SJSA1 (cell line): Measurements from ENCODE around the gene ARF1. TPM values are rescaled to one million over a fixed set of nuclear protein-coding genes. Genes with fewer than 3 reads are reported as not detected.
A peak's percentile ranks its signal among the peaks of the same experiment; 100 is the strongest.
"Not testable (repeated sequence)": the region's sequence is repeated elsewhere in the genome, so short reads cannot be mapped to it uniquely, and the experiment has no call there.

Experiments used
- DNase-seq, 2 experiments: peaks; one replicate each; pipeline ENCODE4 v3.0.0-alpha.2; 2015 to 2020; ENCODE audit warnings: low spot score in 2 of 2, low read depth in 1 of 2
- H3K27ac ChIP-seq: fragments of 250-450 bp; sonication (Bioruptor Pico); 2 replicates; pipeline ENCODE4 v1.5.1; 2020; ENCODE audit warnings: mild to moderate bottlenecking, moderate library complexity
- H3K27me3 ChIP-seq: fragments of 250-450 bp; sonication (Bioruptor Pico); replicated peaks from 2 replicates; pipeline ENCODE4 v1.5.1; 2020; ENCODE audit warnings: mild to moderate bottlenecking, moderate library complexity
- H3K36me3 ChIP-seq: fragments of 250-450 bp; sonication (Bioruptor Pico); 2 replicates; pipeline ENCODE4 v1.5.1; 2020; ENCODE audit warnings: mild to moderate bottlenecking
- H3K4me1 ChIP-seq: fragments of 250-450 bp; sonication (Bioruptor Pico); replicated peaks from 2 replicates; pipeline ENCODE4 v1.6.1; 2021; ENCODE audit warnings: mild to moderate bottlenecking
- H3K4me3 ChIP-seq: fragments of 250-450 bp; sonication (Bioruptor Pico); 2 replicates; pipeline ENCODE4 v1.5.1; 2020; ENCODE audit warnings: mild to moderate bottlenecking
- H3K9me3 ChIP-seq: fragments of 250-450 bp; sonication (Bioruptor Pico); replicated peaks from 2 replicates; pipeline ENCODE4 v1.5.1; 2020; ENCODE audit warnings: mild to moderate bottlenecking
- total RNA-seq: library from RNA; depleted of rRNA; stranded (reverse); fragments of >200 nt; shearing (Covaris generic); gene quantifications from 2 replicates; pipeline ENCODE4 v1.2.3, GENCODE V29; 2014

ARF1 gene
- total RNA-seq, 1 experiment from 2014 or later: 212 TPM

GRCh38 chr1:228110556-228110955 is 28.0 kb downstream of the ARF1 start:
- Histone ChIP-seq H3K9me3 (no peaks in the 10 kb centered on the region), H3K4me1 (peaks cover 11% of the 10 kb centered on the region), H3K27me3 (no peaks in the 10 kb centered on the region), H3K4me3 (peak overlapping the region; percentile 72; the same call in 1 of the 2 replicates), H3K36me3 (peaks cover 21% of the 10 kb centered on the region), H3K27ac (no peak overlapping the region)
- DNase-seq: no peak

GRCh38 chr1:228111315-228111714 is 28.8 kb downstream of the ARF1 start:
- Histone ChIP-seq H3K4me1 (peaks cover 11% of the 10 kb centered on the region), H3K36me3 (peaks cover 17% of the 10 kb centered on the region)
- not testable (repeated sequence) for H3K27me3 ChIP-seq, H3K4me3 ChIP-seq, H3K27ac ChIP-seq, DNase-seq, H3K9me3 ChIP-seq

GRCh38 chr1:228112167-228112566 is 29.7 kb downstream of the ARF1 start:
- no peaks in the 10 kb centered on the region for H3K27me3 ChIP-seq
- no peak for DNase-seq
- H3K4me3 ChIP-seq: no peak overlapping the region
- H3K36me3 ChIP-seq: peaks cover 9% of the 10 kb centered on the region
- no peaks in the 10 kb centered on the region for H3K9me3 ChIP-seq
- peaks cover 11% of the 10 kb centered on the region for H3K4me1 ChIP-seq
- no peak overlapping the region for H3K27ac ChIP-seq

GRCh38 chr1:228112617-228113016 is 30.1 kb downstream of the ARF1 start:
- Histone ChIP-seq H3K4me1 (peaks cover 11% of the 10 kb centered on the region), H3K4me3 (no peak overlapping the region), H3K9me3 (no peaks in the 10 kb centered on the region), H3K27me3 (no peaks in the 10 kb centered on the region), H3K27ac (no peak overlapping the region), H3K36me3 (peaks cover 4% of the 10 kb centered on the region)
- DNase-seq: no peak

- H3K9me3 ChIP-seq: no peaks in the 10 kb centered on the region
- no peaks in the 10 kb centered on the region for H3K27me3 ChIP-seq
- H3K4me1 ChIP-seq: peaks cover 4% of the 10 kb centered on the region; the same call in 1 of the 2 replicates
- H3K4me3 ChIP-seq: no peak overlapping the region
- DNase-seq: no peak
- no peaks in the 10 kb centered on the region for H3K36me3 ChIP-seq
- no peak overlapping the region for H3K27ac ChIP-seq
Observed at GRCh38 chr1:228114827-228115226, 32.3 kb downstream of the ARF1 start.

GRCh38 chr1:228117335-228117734 is 34.8 kb downstream of the ARF1 start:
- Histone ChIP-seq H3K9me3 (no peaks in the 10 kb centered on the region), H3K4me1 (no peaks in the 10 kb centered on the region), H3K4me3 (no peak overlapping the region), H3K27ac (no peak overlapping the region), H3K36me3 (no peaks in the 10 kb centered on the region), H3K27me3 (no peaks in the 10 kb centered on the region)
- no peak for DNase-seq

- Histone ChIP-seq H3K9me3 (no peaks in the 10 kb centered on the region; the same call in 1 of the 2 replicates), H3K4me3 (no peak overlapping the region), H3K36me3 (no peaks in the 10 kb centered on the region), H3K4me1 (no peaks in the 10 kb centered on the region), H3K27me3 (no peaks in the 10 kb centered on the region), H3K27ac (no peak overlapping the region)
- DNase-seq: no peak
Observed at GRCh38 chr1:228118040-228118439, 35.5 kb downstream of the ARF1 start.

GRCh38 chr1:228120351-228120750 is 37.8 kb downstream of the ARF1 start:
- H3K27ac ChIP-seq: no peak overlapping the region
- no peak overlapping the region for H3K4me3 ChIP-seq
- H3K27me3 ChIP-seq: peaks cover 2% of the 10 kb centered on the region; the same call in 1 of the 2 replicates
- DNase-seq: no peak
- no peaks in the 10 kb centered on the region; the same call in 1 of the 2 replicates for H3K9me3 ChIP-seq
- H3K4me1 ChIP-seq: no peaks in the 10 kb centered on the region
- no peaks in the 10 kb centered on the region for H3K36me3 ChIP-seq

- no peaks in the 10 kb centered on the region; the same call in 1 of the 2 replicates for H3K9me3 ChIP-seq
- DNase-seq: no peak
Observed at GRCh38 chr1:228120857-228121489, 38.5 kb downstream of the ARF1 start.

GRCh38 chr1:228122921-228123441 is 40.5 kb downstream of the ARF1 start:
- no peak overlapping the region for H3K4me3 ChIP-seq
- H3K36me3 ChIP-seq: no peaks in the 10 kb centered on the region
- H3K9me3 ChIP-seq: no peaks in the 10 kb centered on the region; the same call in 1 of the 2 replicates
- H3K4me1 ChIP-seq: no peaks in the 10 kb centered on the region
- no peak for DNase-seq
- no peak overlapping the region for H3K27ac ChIP-seq
- peaks cover 3% of the 10 kb centered on the region for H3K27me3 ChIP-seq

More at GRCh38 chr1:228120857-228121489, 38.5 kb downstream of the ARF1 start:
- Histone ChIP-seq H3K36me3 (no peaks in the 10 kb centered on the region), H3K27me3 (peaks cover 3% of the 10 kb centered on the region; the same call in 1 of the 2 replicates), H3K4me3 (no peak overlapping the region), H3K27ac (no peak overlapping the region), H3K4me1 (no peaks in the 10 kb centered on the region)

- DNase-seq: no peak
- Histone ChIP-seq H3K4me3 (no peak overlapping the region), H3K27ac (no peak overlapping the region), H3K27me3 (peaks cover 3% of the 10 kb centered on the region), H3K36me3 (no peaks in the 10 kb centered on the region), H3K9me3 (no peaks in the 10 kb centered on the region; the same call in 1 of the 2 replicates), H3K4me1 (no peaks in the 10 kb centered on the region)
Observed at GRCh38 chr1:228123505-228123904, 41.0 kb downstream of the ARF1 start.

- peaks cover 3% of the 10 kb centered on the region for H3K27me3 ChIP-seq
- no peaks in the 10 kb centered on the region for H3K4me1 ChIP-seq
- no peaks in the 10 kb centered on the region; the same call in 1 of the 2 replicates for H3K9me3 ChIP-seq
- H3K36me3 ChIP-seq: no peaks in the 10 kb centered on the region
- no peak overlapping the region for H3K4me3 ChIP-seq
- H3K27ac ChIP-seq: no peak overlapping the region
- no peak for DNase-seq
Observed at GRCh38 chr1:228125185-228125584, 42.7 kb downstream of the ARF1 start.

- no peak overlapping the region for H3K27ac ChIP-seq
- no peak for DNase-seq
- H3K4me1 ChIP-seq: 0 out of 2 replicates have a peak, but pooled peaks cover 5% of the 10 kb centered on the region
- no peaks in the 10 kb centered on the region for H3K36me3 ChIP-seq
- no peak overlapping the region for H3K4me3 ChIP-seq
- peaks cover 19% of the 10 kb centered on the region; the same call in 1 of the 2 replicates for H3K27me3 ChIP-seq
- H3K9me3 ChIP-seq: no peaks in the 10 kb centered on the region
Observed at GRCh38 chr1:228131766-228132165, 49.3 kb downstream of the ARF1 start.

- Histone ChIP-seq H3K27ac (no peak overlapping the region), H3K36me3 (no peaks in the 10 kb centered on the region), H3K4me1 (0 out of 2 replicates have a peak, but pooled peaks cover 5% of the 10 kb centered on the region), H3K27me3 (peaks cover 19% of the 10 kb centered on the region; the same call in 1 of the 2 replicates), H3K4me3 (no peak overlapping the region), H3K9me3 (no peaks in the 10 kb centered on the region)
- no peak for DNase-seq
Observed at GRCh38 chr1:228134591-228134990, 52.1 kb downstream of the ARF1 start.
